SK-N-SH (cell line): ENCODE results near the gene KLHL41. TPM values are rescaled to one million over a fixed set of nuclear protein-coding genes. Genes with fewer than 3 reads are reported as not detected.

Source experiments
- CTCF ChIA-PET: fragments of 300-600, 350-600 bp; formaldehyde crosslinking; extraction: SDS; loops from one replicate; lab custom pipeline; 2021; lab: Yijun Ruan, JAX
- POLR2A ChIA-PET: fragments of 350-600 bp; sonication (Branson Sonifier 250); formaldehyde crosslinking; extraction: SDS; loops from one replicate; lab custom pipeline; 2020; ENCODE audit warnings: antibody characterized with exemption, inconsistent platforms; lab: Yijun Ruan, JAX
- DNase-seq: peaks from one replicate; pipeline ENCODE4 v3.0.0; 2012
- H2AFZ ChIP-seq: fragments of 200-600 bp; sonication (generic); 2 replicates; pipeline ENCODE4 v1.8.1; 2016; ENCODE audit warnings: antibody characterized with exemption, mild to moderate bottlenecking, low read depth
- H3F3A ChIP-seq: fragments of 200-600 bp; sonication (generic); replicated peaks from 2 replicates; pipeline ENCODE3; 2016; ENCODE audit warnings: antibody characterized with exemption, mild to moderate bottlenecking; ENCODE audit not compliant: insufficient read depth
- H3K27ac ChIP-seq, 2 experiments: fragments of 200-500 bp in 1 of 2; fragments of 200-600 bp in 1 of 2; sonication (Bioruptor generic) in 1 of 2; sonication (generic), shearing (Covaris generic) in 1 of 2; 2 replicates each; pipeline versions ENCODE4 v1.5.1 to v1.6.1; 2014 to 2016; ENCODE audit warnings: low read depth in 2 of 2, inconsistent platforms in 1 of 2, low read length in 1 of 2, mild to moderate bottlenecking in 1 of 2, mixed read lengths in 1 of 2
- H3K27me3 ChIP-seq: fragments of 200-600 bp; sonication (generic), shearing (Covaris generic); 2 replicates; pipeline ENCODE4 v1.6.1; 2016; ENCODE audit warnings: mixed run types; ENCODE audit not compliant: insufficient read depth
- H3K36me3 ChIP-seq, 2 experiments: fragments of 200-500 bp in 1 of 2; fragments of 200-600 bp in 1 of 2; sonication (Bioruptor generic) in 1 of 2; sonication (generic) in 1 of 2; replicated peaks in 1 of 2; 2 replicates each; pipeline versions ENCODE3 to v1.5.1; 2014 to 2016; ENCODE audit warnings: low read length in 1 of 2, mild to moderate bottlenecking in 1 of 2; ENCODE audit not compliant: insufficient read depth in 2 of 2, control insufficient read depth in 1 of 2
- H3K4me1 ChIP-seq, 2 experiments: fragments of 200-500 bp in 1 of 2; fragments of 200-600 bp in 1 of 2; sonication (Bioruptor generic) in 1 of 2; sonication (generic), shearing (Covaris generic) in 1 of 2; 2 replicates each; pipeline versions ENCODE4 v1.5.1 to v1.6.1; 2014 to 2016; ENCODE audit warnings: low read depth in 1 of 2, low read length in 1 of 2, mixed run types in 1 of 2; ENCODE audit not compliant: insufficient read depth in 2 of 2, control insufficient read depth in 1 of 2
- H3K4me2 ChIP-seq: fragments of 200-600 bp; sonication (generic), shearing (Covaris generic); 2 replicates; pipeline ENCODE4 v1.6.1; 2017; ENCODE audit warnings: mixed run types
- H3K4me3 ChIP-seq, 2 experiments: fragments of 200-500 bp in 1 of 2; fragments of 200-600 bp in 1 of 2; sonication (Bioruptor generic) in 1 of 2; sonication (generic), shearing (Covaris generic) in 1 of 2; 2 replicates each; pipeline versions ENCODE4 v1.5.1 to v1.8.1; 2014 to 2016; ENCODE audit warnings: low read depth in 2 of 2, inconsistent platforms in 1 of 2, low read length in 1 of 2, mild to moderate bottlenecking in 1 of 2, mixed read lengths in 1 of 2, moderate library complexity in 1 of 2
- H3K79me2 ChIP-seq: fragments of 200-600 bp; sonication (generic); 2 replicates; pipeline ENCODE4 v1.8.1; 2017; ENCODE audit warnings: mild to moderate bottlenecking; ENCODE audit not compliant: insufficient read depth
- H3K9ac ChIP-seq: fragments of 200-600 bp; sonication (generic); 2 replicates; pipeline ENCODE4 v1.6.1; 2017; ENCODE audit warnings: mixed run types
- H3K9me2 ChIP-seq: fragments of 200-600 bp; sonication (generic); 2 replicates; pipeline ENCODE4 v1.6.1; 2017; ENCODE audit warnings: mixed run types
- H3K9me3 ChIP-seq: fragments of 200-600 bp; sonication (generic); 2 replicates; pipeline ENCODE4 v1.6.1; 2017; ENCODE audit warnings: mixed run types, mild to moderate bottlenecking, moderate library complexity
- H4K20me1 ChIP-seq: fragments of 200-600 bp; sonication (generic); 2 replicates; pipeline ENCODE4 v1.6.1; 2017; ENCODE audit warnings: mild to moderate bottlenecking, mixed run types; ENCODE audit not compliant: insufficient read depth
- EP300 ChIP-seq, 2 experiments: IDR thresholded peaks; 2 replicates each; pipeline versions ENCODE4 v1.4.0 to v1.6.1; 2012; ENCODE audit warnings: borderline replicate concordance in 1 of 2, low read depth in 1 of 2, low read length in 1 of 2
- FOSL2 ChIP-seq: IDR thresholded peaks from 2 replicates; pipeline ENCODE4 v1.4.0; 2012; ENCODE audit warnings: low read depth, mild to moderate bottlenecking, moderate library complexity, borderline replicate concordance
- FOXM1 ChIP-seq: IDR thresholded peaks from 2 replicates; pipeline ENCODE4 v1.4.0; 2012; ENCODE audit warnings: low read depth, mild to moderate bottlenecking
- GABPA ChIP-seq: IDR thresholded peaks from 2 replicates; pipeline ENCODE4 v1.4.0; 2012; ENCODE audit warnings: low read depth, mild to moderate bottlenecking
- IRF3 ChIP-seq: fragments of 150-350 bp; IDR thresholded peaks from 2 replicates; pipeline ENCODE4 v1.6.1; 2016; ENCODE audit warnings: mild to moderate bottlenecking, low read depth, low read length
- JUND ChIP-seq: IDR thresholded peaks from 2 replicates; pipeline ENCODE4 v1.4.0; 2012
- NFIC ChIP-seq: IDR thresholded peaks from 2 replicates; pipeline ENCODE4 v1.4.0; 2012; ENCODE audit warnings: borderline replicate concordance
- NRF1 ChIP-seq: IDR thresholded peaks from 2 replicates; pipeline ENCODE4 v1.6.1; 2012; ENCODE audit warnings: low read depth, mild to moderate bottlenecking, low read length
- RAD21 ChIP-seq: IDR thresholded peaks from 2 replicates; pipeline ENCODE4 v1.6.1; 2012; ENCODE audit warnings: mild to moderate bottlenecking, low read length
- RFX5 ChIP-seq: IDR thresholded peaks from 2 replicates; pipeline ENCODE4 v1.6.1; 2012; ENCODE audit warnings: mild to moderate bottlenecking, improper control_type of control experiment, low read length
- SIN3A ChIP-seq: IDR thresholded peaks from 2 replicates; pipeline ENCODE4 v1.6.1; 2012; ENCODE audit warnings: low read depth, mild to moderate bottlenecking, low read length, moderate library complexity, borderline replicate concordance
- SMC3 ChIP-seq: IDR thresholded peaks from 2 replicates; pipeline ENCODE4 v1.6.1; 2012; ENCODE audit warnings: low read depth, low read length, improper control_type of control experiment
- TAF1 ChIP-seq: IDR thresholded peaks from 2 replicates; pipeline ENCODE4 v1.6.1; 2012; ENCODE audit warnings: low read depth, mild to moderate bottlenecking, low read length, moderate library complexity, borderline replicate concordance
- TEAD4 ChIP-seq: IDR thresholded peaks from 2 replicates; pipeline ENCODE4 v1.4.0; 2012; ENCODE audit warnings: mild to moderate bottlenecking, borderline replicate concordance; ENCODE audit not compliant: insufficient read depth
- USF2 ChIP-seq: fragments of 150-350 bp; IDR thresholded peaks from 2 replicates; pipeline ENCODE4 v1.6.1; 2017; ENCODE audit warnings: antibody characterized with exemption, low read length, low read depth, borderline replicate concordance
- WGBS: methylation state at CpG from one replicate; pipeline ENCODE4 v1.1.6; 2017; ENCODE audit warnings: low lambda C conversion rate; 5-methylcytosine and 5-hydroxymethylcytosine counted together
- polyA plus RNA-seq, 3 experiments: library from polyadenylated mRNA; depleted of rRNA; stranded (reverse); fragments of >200 nt; gene quantifications; 2 replicates each; pipeline ENCODE4 v1.2.3, GENCODE V29; 2012
- TF ChIP-seq, protein P1 (sequence below): IDR thresholded peaks from 2 replicates; pipeline ENCODE4 v1.4.0; 2012; ENCODE audit warnings: low read depth, borderline replicate concordance

KLHL41 gene
- polyA plus RNA-seq, 1 of the 3 experiments (the other 2 are of a cell fraction): 0.26 TPM

DNA sequence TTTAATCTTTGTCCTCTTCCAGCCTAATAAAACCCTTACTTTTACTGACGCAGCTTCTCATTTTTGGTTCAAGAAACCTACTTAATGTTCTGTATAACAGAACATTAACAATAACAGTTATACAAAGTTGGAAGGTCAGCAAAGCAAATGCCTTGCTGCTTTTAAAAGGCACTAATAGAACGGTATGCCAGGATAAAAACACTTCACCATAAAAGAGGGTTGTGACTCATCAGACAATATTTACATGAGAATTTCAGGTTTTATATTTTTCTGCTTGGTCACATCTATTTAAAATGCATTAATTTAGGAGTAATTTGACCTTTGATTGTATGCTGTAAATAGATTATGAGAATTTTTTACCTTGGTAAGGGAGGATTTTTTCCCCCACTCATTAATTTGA, 3.0 kb downstream of the KLHL41 start:
- H3F3A ChIP-seq: peaks cover 17% of the 10 kb centered on the region
- TF ChIP-seq NFIC: no peak
- TF ChIP-seq GABPA: no peak
- TF ChIP-seq IRF3: no peak
- no peak for TF ChIP-seq EP300 (IDR thresholded peaks at IDR 0.05; ENCODE audit: borderline replicate concordance in 1 of 2, low read depth in 1 of 2, low read length in 1 of 2)
- TF ChIP-seq RFX5: no peak
- TF ChIP-seq SIN3A: no peak
- no peak for TF ChIP-seq SMC3
- TF ChIP-seq NRF1: no peak
- TF ChIP-seq JUND: no peak
- TF ChIP-seq RAD21: no peak
- TF ChIP-seq FOXM1: no peak
- no peak for TF ChIP-seq TAF1
- no peak for TF ChIP-seq TEAD4
- TF ChIP-seq FOSL2: no peak
- TF ChIP-seq, protein P1, sequence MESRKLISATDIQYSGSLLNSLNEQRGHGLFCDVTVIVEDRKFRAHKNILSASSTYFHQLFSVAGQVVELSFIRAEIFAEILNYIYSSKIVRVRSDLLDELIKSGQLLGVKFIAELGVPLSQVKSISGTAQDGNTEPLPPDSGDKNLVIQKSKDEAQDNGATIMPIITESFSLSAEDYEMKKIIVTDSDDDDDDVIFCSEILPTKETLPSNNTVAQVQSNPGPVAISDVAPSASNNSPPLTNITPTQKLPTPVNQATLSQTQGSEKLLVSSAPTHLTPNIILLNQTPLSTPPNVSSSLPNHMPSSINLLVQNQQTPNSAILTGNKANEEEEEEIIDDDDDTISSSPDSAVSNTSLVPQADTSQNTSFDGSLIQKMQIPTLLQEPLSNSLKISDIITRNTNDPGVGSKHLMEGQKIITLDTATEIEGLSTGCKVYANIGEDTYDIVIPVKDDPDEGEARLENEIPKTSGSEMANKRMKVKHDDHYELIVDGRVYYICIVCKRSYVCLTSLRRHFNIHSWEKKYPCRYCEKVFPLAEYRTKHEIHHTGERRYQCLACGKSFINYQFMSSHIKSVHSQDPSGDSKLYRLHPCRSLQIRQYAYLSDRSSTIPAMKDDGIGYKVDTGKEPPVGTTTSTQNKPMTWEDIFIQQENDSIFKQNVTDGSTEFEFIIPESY: no peak
- TF ChIP-seq USF2: no peak
- no peaks in the 10 kb centered on the region for H3K9me2 ChIP-seq
- no peak overlapping the region for H3K27ac ChIP-seq
- H3K4me3 ChIP-seq: no peak overlapping the region
- no peak for DNase-seq
- H3K9me3 ChIP-seq: no peaks in the 10 kb centered on the region
- H3K4me2 ChIP-seq: no peak overlapping the region
- no peaks in the 10 kb centered on the region for H3K36me3 ChIP-seq
- H4K20me1 ChIP-seq: no peaks in the 10 kb centered on the region
- no peaks in the 10 kb centered on the region for H3K27me3 ChIP-seq
- 0 out of 4 replicates have a peak, but pooled peaks cover 0 to 9% of the 10 kb centered on the region in 2 experiments for H3K4me1 ChIP-seq
- WGBS: 73% methylated on average over 2 of the region's 2 CpGs
- no peak overlapping the region for H3K9ac ChIP-seq
- CTCF ChIA-PET: no interaction called here
- H3K79me2 ChIP-seq: no peaks in the 10 kb centered on the region
- no peak overlapping the region for H2AFZ ChIP-seq
- POLR2A ChIA-PET: no interaction called here
